H1 (cell line): ENCODE results near the gene GBA2. TPM values are rescaled to one million over a fixed set of nuclear protein-coding genes. Genes with fewer than 3 reads are reported as not detected.

ENCODE experiments used
- CTCF ChIA-PET: fragments of 300-600 bp; sonication (Branson Sonifier 250); formaldehyde crosslinking; loops from one replicate; lab custom pipeline; 2021; ENCODE audit not compliant: partially characterized antibody; lab: Charles Lee
- POLR2A ChIA-PET: fragments of 300-600 bp; sonication (Branson Sonifier 250); formaldehyde crosslinking; loops from one replicate; lab custom pipeline; 2021; ENCODE audit warnings: inconsistent platforms; ENCODE audit not compliant: partially characterized antibody; lab: Charles Lee
- DNase-seq, 2 experiments: peaks; one replicate each; pipeline versions ENCODE4 v3.0.0 to v3.0.0-alpha.2; 2010 to 2022; ENCODE audit warnings: low spot score in 2 of 2, low read depth in 1 of 2, mixed read lengths in 1 of 2
- FAIRE-seq: peaks from 2 replicates; lab custom pipeline; 2011; peaks lifted over from hg19 to GRCh38; lab: Jason Lieb, UNC
- H2AFZ ChIP-seq: 2 replicates; pipeline ENCODE4 v1.8.1; 2012; ENCODE audit warnings: low read length, inconsistent platforms
- H2AK5ac ChIP-seq: 2 replicates; pipeline ENCODE4 v1.6.1; 2013; ENCODE audit warnings: low read depth, low read length
- H2BK120ac ChIP-seq: replicated peaks from 2 replicates; pipeline ENCODE3; 2013; ENCODE audit warnings: low read depth, low read length, inconsistent platforms
- H2BK12ac ChIP-seq: 2 replicates; pipeline ENCODE4 v1.6.1; 2013; ENCODE audit warnings: low read depth, low read length
- H2BK15ac ChIP-seq: 2 replicates; pipeline ENCODE4 v1.6.1; 2013; ENCODE audit warnings: low read length
- H2BK20ac ChIP-seq: 2 replicates; pipeline ENCODE4 v1.6.1; 2013; ENCODE audit warnings: low read length
- H2BK5ac ChIP-seq: 2 replicates; pipeline ENCODE4 v1.6.1; 2013; ENCODE audit warnings: low read depth, low read length
- H3K14ac ChIP-seq: 2 replicates; pipeline ENCODE4 v1.6.1; 2013; ENCODE audit warnings: inconsistent platforms; ENCODE audit not compliant: insufficient read length
- H3K18ac ChIP-seq: 2 replicates; pipeline ENCODE4 v1.6.1; 2013; ENCODE audit warnings: low read length; ENCODE audit errors: extremely low read depth
- H3K23ac ChIP-seq: 2 replicates; pipeline ENCODE4 v1.6.1; 2013; ENCODE audit warnings: inconsistent platforms; ENCODE audit not compliant: insufficient read length
- H3K23me2 ChIP-seq: 2 replicates; pipeline ENCODE4 v1.6.1; 2013; ENCODE audit warnings: low read depth, low read length
- H3K27ac ChIP-seq: 2 replicates; pipeline ENCODE4 v1.6.1; 2011; ENCODE audit warnings: low read depth, low read length, inconsistent platforms
- H3K27me3 ChIP-seq, 4 experiments: replicated peaks in 1 of 4; 1 replicate in 1 of 4; 2 replicates in 3 of 4; pipeline versions ENCODE4 v1.6.1 to v1.8.1; 2011 to 2013; ENCODE audit warnings: low read length in 3 of 4, mild to moderate bottlenecking in 3 of 4, inconsistent platforms in 2 of 4, mixed read lengths in 2 of 4, moderate library complexity in 1 of 4; ENCODE audit not compliant: control insufficient read depth in 3 of 4, insufficient read depth in 3 of 4; ENCODE audit errors: extremely low read depth in 1 of 4
- H3K36me3 ChIP-seq, 4 experiments: 2 replicates each; pipeline versions ENCODE4 v1.6.1 to v1.8.1; 2011 to 2013; ENCODE audit warnings: mild to moderate bottlenecking in 4 of 4, low read length in 3 of 4, moderate library complexity in 2 of 4, control low read depth in 1 of 4, inconsistent platforms in 1 of 4; ENCODE audit not compliant: insufficient read depth in 4 of 4, control insufficient read depth in 2 of 4
- H3K4ac ChIP-seq: replicated peaks from 2 replicates; pipeline ENCODE3; 2013; ENCODE audit warnings: low read length, low read depth, mixed read lengths, inconsistent platforms; ENCODE audit not compliant: insufficient read length
- H3K4me1 ChIP-seq, 4 experiments: replicated peaks in 1 of 4; 1 replicate in 1 of 4; 2 replicates in 3 of 4; pipeline versions ENCODE4 v1.6.1 to v1.8.1; 2011 to 2013; ENCODE audit warnings: low read length in 3 of 4, inconsistent platforms in 2 of 4, mixed read lengths in 1 of 4; ENCODE audit not compliant: insufficient read depth in 4 of 4, control insufficient read depth in 3 of 4
- H3K4me2 ChIP-seq, 2 experiments: 2 replicates each; pipeline versions ENCODE4 v1.6.1 to v1.8.1; 2011 to 2013; ENCODE audit warnings: low read depth in 2 of 2, low read length in 2 of 2, control low read depth in 1 of 2, inconsistent platforms in 1 of 2, mild to moderate bottlenecking in 1 of 2; ENCODE audit not compliant: insufficient read depth in 1 of 2
- H3K4me3 ChIP-seq, 4 experiments: fragments of 200-600, 300-600 bp in 1 of 4; sonication (generic), shearing (Covaris generic), sonication (Bioruptor Twin) in 1 of 4; 2 replicates each; pipeline versions ENCODE4 v1.5.1 to v1.8.1; 2011 to 2016; ENCODE audit warnings: low read length in 4 of 4, low read depth in 3 of 4, control low read depth in 2 of 4, inconsistent platforms in 2 of 4, mild to moderate bottlenecking in 2 of 4, mixed read lengths in 1 of 4, moderate library complexity in 1 of 4; ENCODE audit not compliant: insufficient read depth in 2 of 4; ENCODE audit errors: extremely low read depth in 1 of 4
- H3K56ac ChIP-seq: replicated peaks from 2 replicates; pipeline ENCODE3; 2013; ENCODE audit warnings: low read depth, mild to moderate bottlenecking, mixed read lengths, low read length, inconsistent platforms; ENCODE audit not compliant: insufficient read length
- H3K79me1 ChIP-seq: 2 replicates; pipeline ENCODE4 v1.6.1; 2013; ENCODE audit warnings: low read depth, low read length, control low read depth
- H3K79me2 ChIP-seq, 2 experiments: 2 replicates each; pipeline versions ENCODE4 v1.6.1 to v1.8.1; 2012 to 2013; ENCODE audit warnings: low read length in 2 of 2, mild to moderate bottlenecking in 2 of 2, inconsistent platforms in 1 of 2; ENCODE audit not compliant: insufficient read depth in 2 of 2, control insufficient read depth in 1 of 2
- H3K9ac ChIP-seq, 4 experiments: replicated peaks in 1 of 4; 1 replicate in 1 of 4; 2 replicates in 3 of 4; pipeline versions ENCODE4 v1.6.1 to v1.8.1; 2011 to 2013; ENCODE audit warnings: low read depth in 3 of 4, low read length in 3 of 4, control low read depth in 2 of 4, mild to moderate bottlenecking in 2 of 4, moderate library complexity in 2 of 4, inconsistent platforms in 1 of 4; ENCODE audit errors: extremely low read depth in 1 of 4
- H3K9me3 ChIP-seq, 2 experiments: 2 replicates each; pipeline versions ENCODE4 v1.6.1 to v1.8.1; 2012 to 2013; ENCODE audit warnings: mild to moderate bottlenecking in 2 of 2, moderate library complexity in 2 of 2, control low read depth in 1 of 2, inconsistent platforms in 1 of 2, low read depth in 1 of 2, low read length in 1 of 2, mixed read lengths in 1 of 2; ENCODE audit not compliant: insufficient read depth in 2 of 2
- H4K20me1 ChIP-seq, 2 experiments: replicated peaks in 1 of 2; 2 replicates each; pipeline versions ENCODE3 to v1.8.1; 2011 to 2013; ENCODE audit warnings: inconsistent platforms in 2 of 2, low read length in 2 of 2, mild to moderate bottlenecking in 1 of 2; ENCODE audit not compliant: insufficient read depth in 2 of 2, control insufficient read depth in 1 of 2
- H4K5ac ChIP-seq: 2 replicates; pipeline ENCODE4 v1.6.1; 2013; ENCODE audit warnings: low read length, low read depth, mixed read lengths, inconsistent platforms; ENCODE audit not compliant: insufficient read length
- H4K8ac ChIP-seq: 2 replicates; pipeline ENCODE4 v1.8.0; 2013; ENCODE audit warnings: mild to moderate bottlenecking, moderate library complexity, low read length, inconsistent platforms; ENCODE audit not compliant: insufficient read depth; ENCODE audit errors: extremely low read depth
- H4K91ac ChIP-seq: replicated peaks from 2 replicates; pipeline ENCODE3; 2013; ENCODE audit warnings: low read length, mixed read lengths, inconsistent platforms; ENCODE audit not compliant: insufficient read length
- CREB1 ChIP-seq: IDR thresholded peaks from 2 replicates; pipeline ENCODE4 v1.6.1; 2012; ENCODE audit warnings: inconsistent platforms
- E2F6 ChIP-seq: IDR thresholded peaks from 2 replicates; pipeline ENCODE4 v1.6.1; 2012; ENCODE audit warnings: inconsistent platforms
- KDM1A ChIP-seq: fragments of 200-600, 300-600 bp; sonication (generic); IDR thresholded peaks from 2 replicates; pipeline ENCODE4 v1.7.1; 2016; ENCODE audit warnings: mild to moderate bottlenecking, low read length, borderline replicate concordance
- KDM4A ChIP-seq: IDR thresholded peaks from one replicate; pipeline ENCODE4 v1.7.1; 2012; ENCODE audit warnings: low read depth, mild to moderate bottlenecking, moderate library complexity, low read length, inconsistent platforms; ENCODE audit not compliant: severe bottlenecking
- KDM5A ChIP-seq: fragments of 200-600 bp; IDR thresholded peaks from 2 replicates; pipeline ENCODE4 v1.7.1; 2012; ENCODE audit warnings: mild to moderate bottlenecking, low read length, inconsistent platforms, mixed read lengths
- NANOG ChIP-seq: IDR thresholded peaks from 2 replicates; pipeline ENCODE4 v1.6.1; 2011; ENCODE audit warnings: low read length, low read depth, mild to moderate bottlenecking, inconsistent platforms; ENCODE audit not compliant: insufficient read depth, poor library complexity, severe bottlenecking
- PHF8 ChIP-seq: fragments of 200-600 bp; sonication (generic); conservative IDR thresholded peaks from 2 replicates; pipeline ENCODE4 v1.7.1; 2012; ENCODE audit warnings: low read depth, mild to moderate bottlenecking, inconsistent platforms, low read length, moderate library complexity
- RFX5 ChIP-seq: IDR thresholded peaks from 2 replicates; pipeline ENCODE4 v1.6.1; 2011; ENCODE audit warnings: low read depth, low read length, improper control_type of control experiment, borderline replicate concordance
- SIRT6 ChIP-seq: IDR thresholded peaks from one replicate; pipeline ENCODE4 v1.7.1; 2012; ENCODE audit warnings: low read length, inconsistent platforms
- SIX5 ChIP-seq: IDR thresholded peaks from 2 replicates; pipeline ENCODE4 v1.6.1; 2011; ENCODE audit warnings: mild to moderate bottlenecking, low read depth, low read length
- YY1 ChIP-seq: IDR thresholded peaks from 2 replicates; pipeline ENCODE4 v1.6.1; 2011; ENCODE audit warnings: low read depth, mild to moderate bottlenecking, low read length
- WGBS, 2 experiments: shearing (Covaris generic) in 1 of 2; methylation state at CpG; one replicate each; pipeline versions ENCODE4 v1.1.6 to v1.1.7; 2013 to 2015; ENCODE audit warnings: low lambda C conversion rate in 2 of 2, mixed read lengths in 2 of 2, inconsistent platforms in 1 of 2, low coverage in 1 of 2, missing lambda C conversion rate in 1 of 2; ENCODE audit not compliant: insufficient replicate concordance in 2 of 2, insufficient coverage in 1 of 2, insufficient read length in 1 of 2; ENCODE audit errors: extremely low coverage in 1 of 2, missing lambda C conversion rate in 1 of 2; 5-methylcytosine and 5-hydroxymethylcytosine counted together
- polyA plus RNA-seq, 7 experiments: library from polyadenylated mRNA; depleted of rRNA in 3 of 7; stranded (reverse) in 5 of 7; unstranded in 2 of 7; fragments of >200 nt in 5 of 7; fragments of 200-250 nt in 2 of 7; gene quantifications; 1 replicate in 5 of 7; 2 replicates in 1 of 7; 4 replicates in 1 of 7; pipeline versions ENCODE4 v1.2.1 to v1.2.3, GENCODE V29; 2011 to 2013; ENCODE audit warnings: missing spikeins in 2 of 7, mixed read lengths in 2 of 7
- total RNA-seq: library from RNA; stranded (reverse); fragmentation: NEBNext Ultra II Directional; extraction: Animal tissue kit (Norgen Biotek cat#: 25700); gene quantifications from 2 replicates; pipeline ENCODE4 v1.2.1, GENCODE V29; 2021

Gene GBA2
- total and polyA plus RNA-seq, 2 of the 8 experiments (the other 6 are each of a cell fraction or from before 2014, with no cell fraction given) = 64.2 to 71.9 TPM

GRCh38 chr9:35771534-35771933 lies 22.5 kb upstream of the GBA2 start:
- H4K20me1 ChIP-seq = no peaks in the 10 kb centered on the region
- no peak overlapping the region for H3K18ac ChIP-seq
- H3K9me3 ChIP-seq = no peaks in the 10 kb centered on the region
- no peaks in the 10 kb centered on the region for H3K27me3 ChIP-seq
- H2BK5ac ChIP-seq = no peak overlapping the region
- peaks cover 0 to 6% (median 4%) of the 10 kb centered on the region in 4 experiments; a peak in 6 of 7 replicates for H3K4me1 ChIP-seq
- 94% methylated on average over 1 of the region's 1 CpG; no CpG with 5 or more reads in 1 of the 2 experiments for WGBS, 2 experiments
- H3K23me2 ChIP-seq = no peaks in the 10 kb centered on the region
- no peak overlapping the region for H2BK12ac ChIP-seq
- H4K91ac ChIP-seq = no peak overlapping the region
- no peaks in the 10 kb centered on the region for H3K79me1 ChIP-seq
- H3K79me2 ChIP-seq = no peaks in the 10 kb centered on the region
- no peak overlapping the region for H2BK15ac ChIP-seq
- no peak overlapping the region for H3K4me2 ChIP-seq
- H3K9ac ChIP-seq = no peak overlapping the region
- no peak overlapping the region for H4K5ac ChIP-seq
- FAIRE-seq (no peak), DNase-seq (no peak)
- H2AFZ ChIP-seq = no peak overlapping the region
- H2AK5ac ChIP-seq = no peak overlapping the region
- H3K27ac ChIP-seq = no peak overlapping the region
- POLR2A ChIA-PET = interaction anchor here (1.0 to 1.7 kb wide), 3 partner anchors 11 to 39 kb away, joined by 3 to 4 read pairs (median 4); no protein-coding TSS in a partner anchor
- H4K8ac ChIP-seq = no peak overlapping the region
- no peak overlapping the region for H3K14ac ChIP-seq
- no peak overlapping the region for H3K23ac ChIP-seq
- H3K36me3 ChIP-seq = no peaks in the 10 kb centered on the region
- no peak overlapping the region for H3K4me3 ChIP-seq
- no peak overlapping the region for H3K4ac ChIP-seq
- H2BK20ac ChIP-seq = no peak overlapping the region
- CTCF ChIA-PET = interaction anchor here (1.0 to 3.2 kb wide), 7 partner anchors 9 to 63 kb away, joined by 3 to 12 read pairs (median 4); partner anchors contain the start of genes CREB3 and TLN1
- H2BK120ac ChIP-seq = no peak overlapping the region
- no peak overlapping the region for H3K56ac ChIP-seq
- TF ChIP-seq E2F6 (no peak), KDM4A (no peak), SIX5 (no peak), SIRT6 (no peak), YY1 (no peak), KDM5A (no peak), NANOG (no peak), PHF8 (no peak), RFX5 (no peak), KDM1A (no peak), CREB1 (no peak)
